BJ (cell line): Measurements from ENCODE around the gene TBP. TPM values are rescaled to one million over a fixed set of nuclear protein-coding genes. Genes with fewer than 3 reads are reported as not detected.

ENCODE experiments used
- CTCF ChIA-PET: fragments of 350-600 bp; formaldehyde crosslinking; extraction: SDS; loops from one replicate; lab custom pipeline; 2021; ENCODE audit warnings: antibody characterized with exemption, inconsistent platforms; lab: Yijun Ruan, JAX
- POLR2A ChIA-PET: fragments of 300-600 bp; sonication (Branson Sonifier 250); formaldehyde crosslinking; extraction: SDS; loops from one replicate; lab custom pipeline; 2021; ENCODE audit warnings: antibody characterized with exemption; lab: Charles Lee
- DNase-seq: peaks from one replicate; pipeline ENCODE4 v3.0.0-alpha.2; 2011; ENCODE audit warnings: low read depth
- H3K27me3 ChIP-seq: 2 replicates; pipeline ENCODE4 v1.6.0; 2011; ENCODE audit warnings: low read length; ENCODE audit not compliant: control insufficient read depth, insufficient read depth
- H3K36me3 ChIP-seq: 2 replicates; pipeline ENCODE4 v1.5.1; 2011; ENCODE audit warnings: low read length; ENCODE audit not compliant: control insufficient read depth, insufficient read depth
- H3K4me3 ChIP-seq: 2 replicates; pipeline ENCODE4 v1.5.1; 2011; ENCODE audit warnings: low read depth, mild to moderate bottlenecking, control low read depth, low read length
- polyA plus RNA-seq: library from polyadenylated mRNA; depleted of rRNA; stranded (reverse); fragments of >200 nt; gene quantifications from 2 replicates; pipeline ENCODE4 v1.2.3, GENCODE V29; 2011
- TF ChIP-seq, protein P1 (sequence below): IDR thresholded peaks from 2 replicates; pipeline ENCODE4 v1.5.1; 2011; ENCODE audit warnings: low read depth, mild to moderate bottlenecking, control low read depth, inconsistent platforms, low read length, moderate library complexity; ENCODE audit not compliant: insufficient read depth

Gene TBP
- polyA plus RNA-seq, 1 experiment: 19.3 TPM

DNA sequence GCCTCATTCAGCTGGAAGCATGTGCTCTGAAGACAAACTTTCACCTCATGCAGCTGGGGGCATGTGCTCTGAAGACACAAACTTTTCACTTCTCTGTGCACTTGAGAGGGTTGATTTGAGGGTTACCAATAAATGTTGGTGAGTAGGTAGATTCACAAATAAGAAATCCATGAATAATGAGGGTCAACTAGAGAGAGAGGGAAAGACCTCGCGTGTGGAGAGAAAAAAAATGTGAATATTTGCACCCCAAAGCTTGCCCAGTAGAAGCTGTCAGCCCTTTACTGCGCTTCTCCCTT lies 44.5 kb upstream of the TBP start:
- no peaks in the 10 kb centered on the region for H3K36me3 ChIP-seq
- TF ChIP-seq, protein P1, sequence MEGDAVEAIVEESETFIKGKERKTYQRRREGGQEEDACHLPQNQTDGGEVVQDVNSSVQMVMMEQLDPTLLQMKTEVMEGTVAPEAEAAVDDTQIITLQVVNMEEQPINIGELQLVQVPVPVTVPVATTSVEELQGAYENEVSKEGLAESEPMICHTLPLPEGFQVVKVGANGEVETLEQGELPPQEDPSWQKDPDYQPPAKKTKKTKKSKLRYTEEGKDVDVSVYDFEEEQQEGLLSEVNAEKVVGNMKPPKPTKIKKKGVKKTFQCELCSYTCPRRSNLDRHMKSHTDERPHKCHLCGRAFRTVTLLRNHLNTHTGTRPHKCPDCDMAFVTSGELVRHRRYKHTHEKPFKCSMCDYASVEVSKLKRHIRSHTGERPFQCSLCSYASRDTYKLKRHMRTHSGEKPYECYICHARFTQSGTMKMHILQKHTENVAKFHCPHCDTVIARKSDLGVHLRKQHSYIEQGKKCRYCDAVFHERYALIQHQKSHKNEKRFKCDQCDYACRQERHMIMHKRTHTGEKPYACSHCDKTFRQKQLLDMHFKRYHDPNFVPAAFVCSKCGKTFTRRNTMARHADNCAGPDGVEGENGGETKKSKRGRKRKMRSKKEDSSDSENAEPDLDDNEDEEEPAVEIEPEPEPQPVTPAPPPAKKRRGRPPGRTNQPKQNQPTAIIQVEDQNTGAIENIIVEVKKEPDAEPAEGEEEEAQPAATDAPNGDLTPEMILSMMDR: no peak
- H3K27me3 ChIP-seq: no peaks in the 10 kb centered on the region
- H3K4me3 ChIP-seq: no peak overlapping the region
- ChIA-PET POLR2A (no interaction called here), CTCF (interaction anchor here (1.1 kb wide), 1 partner anchor 719 kb away, joined by 4 read pairs; no protein-coding TSS in a partner anchor)
- DNase-seq: no peak

DNA sequence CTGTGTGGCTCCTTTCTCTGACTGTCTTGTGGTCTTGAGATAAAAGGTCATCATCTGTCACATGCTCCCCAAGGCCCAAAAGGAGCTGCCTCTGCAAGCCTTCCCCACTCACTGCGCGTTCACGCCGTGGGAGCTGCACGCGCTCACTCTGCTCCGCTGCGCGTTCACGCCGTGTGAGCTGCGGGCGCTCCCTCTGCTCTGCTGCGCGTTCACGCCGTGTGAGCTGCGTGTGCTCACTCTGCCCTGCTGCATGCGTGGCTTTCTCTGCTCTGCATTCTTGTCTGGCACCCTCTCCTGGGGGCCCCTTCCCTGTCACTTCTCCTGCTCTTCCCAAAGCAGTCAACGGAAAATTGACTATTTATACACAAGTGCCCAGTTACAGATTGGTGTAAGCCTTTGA lies 43.5 kb upstream of the TBP start:
- CTCF ChIA-PET: interaction anchor here (1.1 to 2.0 kb wide), 4 partner anchors 20 to 720 kb away, joined by 3 to 11 read pairs (median 6); no protein-coding TSS in a partner anchor

DNA sequence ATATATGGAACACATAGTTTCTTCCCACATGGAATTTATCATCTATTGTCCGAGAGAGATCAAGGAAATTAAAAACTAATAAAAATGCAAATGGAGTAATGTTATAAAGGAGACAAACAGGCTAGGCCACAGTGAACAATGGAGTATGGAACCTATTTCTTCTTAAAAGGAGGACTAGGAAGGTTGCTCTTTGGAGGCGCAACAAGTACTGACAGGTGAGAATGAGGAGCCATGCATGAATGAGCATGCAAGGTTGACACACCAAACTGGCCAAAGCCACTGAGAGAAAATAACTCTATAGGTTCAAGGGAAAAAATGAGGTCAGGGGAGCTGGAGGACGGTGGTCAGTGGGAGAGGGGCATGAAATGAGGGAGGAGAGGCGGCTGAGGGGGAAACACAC lies 41.9 kb upstream of the TBP start:
- ChIA-PET POLR2A (no interaction called here), CTCF (interaction anchor here (2.0 kb wide), 1 partner anchor 18 kb away, joined by 7 read pairs; no protein-coding TSS in a partner anchor)
- DNase-seq: no peak
- Histone ChIP-seq H3K27me3 (no peaks in the 10 kb centered on the region), H3K36me3 (no peaks in the 10 kb centered on the region), H3K4me3 (no peak overlapping the region)
- TF ChIP-seq, protein P1: no peak

More for the DNA sequence above, 43.5 kb upstream of the TBP start:
- Histone ChIP-seq H3K4me3 (no peak overlapping the region), H3K27me3 (no peaks in the 10 kb centered on the region), H3K36me3 (no peaks in the 10 kb centered on the region)
- no peak for DNase-seq
- POLR2A ChIA-PET: no interaction called here
- TF ChIP-seq, protein P1: no peak

DNA sequence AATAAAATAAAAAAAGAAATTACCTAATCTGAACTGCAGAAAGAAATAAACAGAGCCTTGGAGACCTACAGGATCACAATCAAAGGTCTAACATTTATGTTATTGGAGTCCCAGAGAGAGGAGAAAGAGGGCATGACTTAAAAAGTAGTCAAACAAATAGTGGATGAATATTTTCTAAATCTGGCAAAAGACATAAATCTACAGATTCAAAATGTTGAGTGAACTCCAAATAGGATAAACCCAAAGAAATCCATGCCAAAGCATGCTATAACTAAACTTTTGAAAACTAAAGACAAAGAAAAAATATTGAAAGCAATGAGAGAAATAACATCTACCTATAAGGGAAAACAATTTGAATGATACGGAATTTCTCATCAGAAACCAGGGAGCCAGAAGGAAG lies 39.3 kb upstream of the TBP start:
- no peaks in the 10 kb centered on the region for H3K36me3 ChIP-seq
- POLR2A ChIA-PET: no interaction called here
- CTCF ChIA-PET: interaction anchor here (0.9 to 3.7 kb wide), 3 partner anchors 65 to 725 kb away, joined by 3 to 63 read pairs (median 3); no protein-coding TSS in a partner anchor
- no peak for DNase-seq
- H3K4me3 ChIP-seq: no peak overlapping the region
- H3K27me3 ChIP-seq: no peaks in the 10 kb centered on the region
- TF ChIP-seq, protein P1: no peak

DNA sequence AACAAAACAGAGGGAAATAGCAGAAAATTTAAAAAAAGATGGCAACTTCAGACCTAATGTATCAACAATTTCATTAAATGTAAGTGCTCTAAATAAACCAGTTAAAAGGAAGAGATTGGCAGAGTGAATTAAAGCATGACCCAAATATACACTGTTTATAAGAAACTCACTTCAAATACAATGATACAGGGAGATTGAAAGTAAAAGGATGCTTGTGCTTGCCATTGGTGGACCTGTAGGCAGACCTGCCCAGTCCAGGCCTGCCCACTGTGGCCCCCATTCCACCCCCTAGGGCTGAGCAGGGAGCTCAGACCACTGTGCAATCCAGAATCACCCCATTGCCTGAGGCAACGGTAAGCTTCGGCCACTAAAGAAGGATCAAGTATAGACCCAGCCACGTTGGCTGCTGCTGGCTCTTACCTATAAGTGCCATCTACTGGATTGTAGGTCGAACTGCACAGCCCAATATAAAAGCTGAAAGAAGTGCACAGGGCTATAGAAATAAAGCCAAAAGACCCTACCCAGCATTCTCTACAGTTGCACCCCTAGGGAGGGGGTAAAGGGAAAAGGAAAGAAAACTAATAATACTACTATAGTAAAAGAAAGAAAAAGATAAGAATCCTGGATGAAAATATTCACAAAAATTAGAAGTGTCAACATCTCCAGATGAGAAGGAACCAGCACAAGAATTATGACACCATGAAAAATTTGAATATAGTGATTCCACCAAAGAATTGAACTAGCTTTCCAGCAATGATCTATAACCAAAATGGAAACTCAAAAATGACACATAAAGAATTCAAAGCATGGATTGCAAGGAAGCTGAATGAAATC lies 37.2 kb upstream of the TBP start:
- Histone ChIP-seq H3K27me3 (no peaks in the 10 kb centered on the region), H3K36me3 (no peaks in the 10 kb centered on the region), H3K4me3 (no peak overlapping the region)
- no peak for DNase-seq
- ChIA-PET POLR2A (no interaction called here), CTCF (interaction anchor here (0.6 to 3.7 kb wide), 33 partner anchors 9 to 1736 kb away, joined by 3 to 63 read pairs (median 3); partner anchors contain the start of gene FAM120B)
- TF ChIP-seq, protein P1: peak; percentile 86
